Neural cell (in vitro differentiated cells): Measurements from ENCODE around the gene SERTAD1. TPM values are rescaled to one million over a fixed set of nuclear protein-coding genes. Genes with fewer than 3 reads are reported as not detected.

ENCODE experiments used
- H2AFZ ChIP-seq: fragments of 200-600, 300-800 bp; sonication (generic), shearing (Covaris generic); 2 replicates; pipeline ENCODE4 v1.6.0; 2014; ENCODE audit warnings: low read depth, mild to moderate bottlenecking, antibody characterized with exemption, low read length, moderate library complexity
- H3F3A ChIP-seq: fragments of 200-600 bp; shearing (Covaris generic); 2 replicates; pipeline ENCODE4 v1.6.1; 2016; ENCODE audit warnings: mild to moderate bottlenecking, moderate library complexity, mixed read lengths, antibody characterized with exemption, low read length; ENCODE audit not compliant: insufficient read depth, poor library complexity, severe bottlenecking
- H3K27ac ChIP-seq: fragments of 200-600, 300-800 bp; sonication (generic), shearing (Covaris generic); 2 replicates; pipeline ENCODE4 v1.5.1; 2014; ENCODE audit warnings: mild to moderate bottlenecking, low read length, moderate library complexity
- H3K27me3 ChIP-seq: fragments of 300-800, 200-600 bp; sonication (generic), shearing (Covaris generic); 2 replicates; pipeline ENCODE4 v1.6.0; 2014; ENCODE audit warnings: mild to moderate bottlenecking, low read depth, low read length, moderate library complexity; ENCODE audit not compliant: insufficient read depth
- H3K36me3 ChIP-seq: fragments of 300-800, 200-600 bp; sonication (generic), shearing (Covaris generic); 2 replicates; pipeline ENCODE4 v1.5.1; 2014; ENCODE audit warnings: mild to moderate bottlenecking, antibody characterized with exemption, low read length, moderate library complexity; ENCODE audit not compliant: insufficient read depth
- H3K4me2 ChIP-seq: fragments of 300-800, 200-600 bp; sonication (generic), shearing (Covaris generic); 2 replicates; pipeline ENCODE4 v1.6.0; 2014; ENCODE audit warnings: mild to moderate bottlenecking, low read length
- H3K4me3 ChIP-seq: fragments of 300-800, 200-600 bp; sonication (generic), shearing (Covaris generic); 2 replicates; pipeline ENCODE4 v1.5.1; 2014; ENCODE audit warnings: mild to moderate bottlenecking, low read length, moderate library complexity
- H3K79me2 ChIP-seq: fragments of 200-600 bp; shearing (Covaris generic); replicated peaks from 2 replicates; pipeline ENCODE4 v1.6.0; 2014; ENCODE audit warnings: mild to moderate bottlenecking, low read length, moderate library complexity; ENCODE audit not compliant: insufficient read depth
- H3K9ac ChIP-seq: fragments of 300-800, 200-600 bp; sonication (generic), shearing (Covaris generic); 2 replicates; pipeline ENCODE4 v1.6.1; 2016; ENCODE audit warnings: mild to moderate bottlenecking, low read length, mixed read lengths
- H3K9me2 ChIP-seq: fragments of 200-600 bp; shearing (Covaris generic); 2 replicates; pipeline ENCODE4 v1.6.1; 2016; ENCODE audit warnings: mild to moderate bottlenecking, low read length, mixed read lengths; ENCODE audit not compliant: insufficient read depth
- H3K9me3 ChIP-seq: fragments of 200-600, 300-800 bp; sonication (generic), shearing (Covaris generic); 2 replicates; pipeline ENCODE4 v1.6.1; 2016; ENCODE audit warnings: mild to moderate bottlenecking, mixed run types, low read length, moderate library complexity, mixed read lengths
- H4K20me1 ChIP-seq: fragments of 200-600 bp; shearing (Covaris generic); 2 replicates; pipeline ENCODE4 v1.6.1; 2016; ENCODE audit warnings: mild to moderate bottlenecking, mixed run types; ENCODE audit not compliant: insufficient read depth
- CTCF ChIP-seq: fragments of 450-650 bp; IDR thresholded peaks from 2 replicates; pipeline ENCODE4 v1.5.1; 2014; ENCODE audit warnings: antibody characterized with exemption, mild to moderate bottlenecking, moderate library complexity; ENCODE audit not compliant: poor library complexity, severe bottlenecking
- EP300 ChIP-seq: fragments of 450-650 bp; conservative IDR thresholded peaks from 2 replicates; pipeline ENCODE4 v1.6.1; 2014; ENCODE audit warnings: antibody characterized with exemption, mild to moderate bottlenecking, moderate library complexity; ENCODE audit not compliant: poor library complexity, severe bottlenecking
- EZH2 ChIP-seq: fragments of 200-600, 300-800 bp; shearing (Covaris generic), sonication (generic); IDR thresholded peaks from 2 replicates; pipeline ENCODE4 v1.6.1; 2014; ENCODE audit warnings: antibody characterized with exemption, low read length, borderline replicate concordance, mild to moderate bottlenecking; ENCODE audit not compliant: insufficient read depth, poor library complexity, severe bottlenecking
- MXI1 ChIP-seq: fragments of 450-650 bp; conservative IDR thresholded peaks from 2 replicates; pipeline ENCODE4 v1.6.1; 2014; ENCODE audit warnings: antibody characterized with exemption, mild to moderate bottlenecking; ENCODE audit not compliant: poor library complexity, severe bottlenecking
- POLR2AphosphoS5 ChIP-seq: IDR thresholded peaks from 2 replicates; pipeline ENCODE4 v1.6.1; 2012
- RAD21 ChIP-seq: fragments of 450-650 bp; conservative IDR thresholded peaks from 2 replicates; pipeline ENCODE4 v1.6.1; 2014; ENCODE audit warnings: antibody characterized with exemption, mild to moderate bottlenecking, moderate library complexity
- REST ChIP-seq: IDR thresholded peaks from 2 replicates; pipeline ENCODE4 v1.6.1; 2012; ENCODE audit warnings: borderline replicate concordance
- SMC3 ChIP-seq: fragments of 450-650 bp; conservative IDR thresholded peaks from 2 replicates; pipeline ENCODE4 v1.6.1; 2014; ENCODE audit warnings: antibody characterized with exemption, mild to moderate bottlenecking, moderate library complexity; ENCODE audit not compliant: poor library complexity
- TAF1 ChIP-seq: IDR thresholded peaks from 2 replicates; pipeline ENCODE4 v1.6.1; 2012; ENCODE audit warnings: low read depth
- polyA plus RNA-seq: library from polyadenylated mRNA; depleted of rRNA; stranded (reverse); fragments of >200 nt; gene quantifications from 2 replicates; pipeline ENCODE4 v1.2.3, GENCODE V29; 2014

Gene SERTAD1
- polyA plus RNA-seq, 1 donor from 2014 or later = 3.3 TPM

GRCh38 chr19:40442328-40443130 is 16.7 kb upstream of the SERTAD1 start:
- Histone ChIP-seq H3K36me3 (no peaks in the 10 kb centered on the region), H3K27ac (peak overlapping the region; percentile 94), H3K9me2 (no peaks in the 10 kb centered on the region), H4K20me1 (no peaks in the 10 kb centered on the region), H2AFZ (no peak overlapping the region), H3K4me2 (peak overlapping the region; percentile 4), H3K9me3 (no peaks in the 10 kb centered on the region), H3K79me2 (peaks cover 19% of the 10 kb centered on the region), H3K9ac (peak overlapping the region; percentile 87), H3K4me3 (peak overlapping the region; percentile 78), H3F3A (peaks cover 4% of the 10 kb centered on the region), H3K27me3 (no peaks in the 10 kb centered on the region)
- TF ChIP-seq RAD21 = no peak
- no peak for TF ChIP-seq REST
- no peak for TF ChIP-seq SMC3
- no peak for TF ChIP-seq POLR2AphosphoS5
- TF ChIP-seq EP300 = no peak
- TF ChIP-seq CTCF = no peak
- TF ChIP-seq EZH2 = no peak
- TF ChIP-seq MXI1 = no peak
- TF ChIP-seq TAF1 = no peak

- peak overlapping the region; percentile 39 for H3K27ac ChIP-seq
- H3F3A ChIP-seq = peaks cover 4% of the 10 kb centered on the region
- H3K4me3 ChIP-seq = no peak overlapping the region
- no peaks in the 10 kb centered on the region for H3K27me3 ChIP-seq
- peaks cover 19% of the 10 kb centered on the region for H3K79me2 ChIP-seq
- no peak overlapping the region for H3K4me2 ChIP-seq
- no peak overlapping the region for H3K9ac ChIP-seq
- TF ChIP-seq SMC3 = no peak
- TF ChIP-seq EP300 = no peak
- TF ChIP-seq REST = no peak
- TF ChIP-seq MXI1 = no peak
- no peak for TF ChIP-seq POLR2AphosphoS5
- no peak for TF ChIP-seq CTCF
- no peak for TF ChIP-seq RAD21
- TF ChIP-seq TAF1 = no peak
- TF ChIP-seq EZH2 = no peak
- H4K20me1 ChIP-seq = no peaks in the 10 kb centered on the region
- no peaks in the 10 kb centered on the region for H3K9me3 ChIP-seq
- H2AFZ ChIP-seq = no peak overlapping the region
- H3K36me3 ChIP-seq = no peaks in the 10 kb centered on the region
- no peaks in the 10 kb centered on the region for H3K9me2 ChIP-seq
Measured at GRCh38 chr19:40441719-40442253, 16.0 kb upstream of the SERTAD1 start.
